Panc1 (cell line): Measurements from ENCODE around the gene TMTC1. TPM values are rescaled to one million over a fixed set of nuclear protein-coding genes. Genes with fewer than 3 reads are reported as not detected.

Experiments
- ATAC-seq: fragments of 200-7000 bp; cut with Tn5 transposase; 2 replicates; pipeline ENCODE4 v1.9.1; 2020; ENCODE audit warnings: mild to moderate bottlenecking, moderate library complexity
- Bru-seq: library from RNA; stranded (reverse); fragments of 400-500 nt; gene quantifications from one replicate; lab custom pipeline; 2021; lab: Mats Ljungman, UMichigan
- BruChase-seq, 2 experiments: library from RNA; stranded (reverse); fragments of 400-500 nt; gene quantifications; one replicate each; lab custom pipeline; 2021; lab: Mats Ljungman, UMichigan
- BruUV-seq: library from RNA; stranded (reverse); fragments of 400-500 nt; replicated peaks from 2 replicates; lab custom pipeline; 2021; lab: Mats Ljungman, UMichigan
- CTCF ChIA-PET: fragments of 300-600 bp; sonication (Branson Sonifier 250); formaldehyde crosslinking; loops from one replicate; lab custom pipeline; 2022; ENCODE audit warnings: antibody characterized with exemption; lab: Charles Lee
- POLR2A ChIA-PET: fragments of 300-600 bp; sonication (Branson Sonifier 250); formaldehyde crosslinking; loops from one replicate; lab custom pipeline; 2022; ENCODE audit warnings: antibody characterized with exemption; lab: Charles Lee
- DNase-seq: peaks from one replicate; pipeline ENCODE4 v3.0.0-alpha.2; 2010; ENCODE audit warnings: low read depth, low spot score
- H3K27ac ChIP-seq: 2 replicates; pipeline ENCODE4 v1.5.1; 2011; ENCODE audit warnings: mild to moderate bottlenecking, low read length, inconsistent platforms
- H3K27me3 ChIP-seq: fragments of 200-500 bp; sonication (Bioruptor generic); 2 replicates; pipeline ENCODE4 v1.6.0; 2014; ENCODE audit warnings: low read length, inconsistent platforms; ENCODE audit not compliant: control insufficient read depth, insufficient read depth
- H3K36me3 ChIP-seq: fragments of 200-500 bp; sonication (Bioruptor generic); 2 replicates; pipeline ENCODE4 v1.5.1; 2014; ENCODE audit warnings: inconsistent platforms, mild to moderate bottlenecking, low read length, moderate library complexity; ENCODE audit not compliant: control insufficient read depth, insufficient read depth
- H3K4me1 ChIP-seq: 2 replicates; pipeline ENCODE4 v1.5.1; 2011; ENCODE audit warnings: inconsistent platforms, mild to moderate bottlenecking, low read length, moderate library complexity; ENCODE audit not compliant: control insufficient read depth, insufficient read depth
- H3K4me3 ChIP-seq, 2 experiments: 2 replicates each; pipeline ENCODE4 v1.5.1; 2011 to 2012; ENCODE audit warnings: low read depth in 2 of 2, low read length in 2 of 2, mild to moderate bottlenecking in 2 of 2, inconsistent platforms in 1 of 2, moderate library complexity in 1 of 2
- H3K9me3 ChIP-seq: fragments of 200-500 bp; sonication (Bioruptor generic); 2 replicates; pipeline ENCODE4 v1.5.1; 2014; ENCODE audit warnings: low read depth, mild to moderate bottlenecking, inconsistent platforms, low read length, moderate library complexity; ENCODE audit not compliant: control insufficient read depth, insufficient read depth
- POLR2AphosphoS5 ChIP-seq: IDR thresholded peaks from 2 replicates; pipeline ENCODE4 v1.6.1; 2012; ENCODE audit warnings: mild to moderate bottlenecking, low read depth, low read length, moderate library complexity
- SIN3A ChIP-seq: IDR thresholded peaks from 2 replicates; pipeline ENCODE4 v1.6.1; 2012; ENCODE audit warnings: low read depth, mild to moderate bottlenecking, low read length, moderate library complexity, borderline replicate concordance; ENCODE audit not compliant: insufficient read depth
- TCF7L2 ChIP-seq: IDR thresholded peaks from 2 replicates; pipeline ENCODE4 v1.6.1; 2011; ENCODE audit warnings: mild to moderate bottlenecking, low read depth, low read length, inconsistent platforms
- in situ Hi-C: cut with HindIII; loops from 2 replicates; pipeline ENCODE4 v1.10.0; 2016; ENCODE audit warnings: low sequenced_read_pairs, low pct_unique_long_range_greater_than_20kb
- intact Hi-C: fragments of 100-400 bp; cut with micrococcal nuclease; formaldehyde crosslinking; loops from one replicate; pipeline ENCODE4 v1.10.0; 2022; ENCODE audit not compliant: unreplicated experiment
- long read RNA-seq: library from polyadenylated mRNA; unstranded; transcript quantifications from one replicate; pipeline ENCODE4 v2.0.0, GENCODE V29; 2021; ENCODE audit not compliant: unreplicated experiment
- polyA plus RNA-seq: library from polyadenylated mRNA; unstranded; fragments of >200 nt; gene quantifications from one replicate; pipeline ENCODE4 v1.2.1, GENCODE V29; 2012; ENCODE audit warnings: missing spikeins; ENCODE audit not compliant: insufficient read length
- total RNA-seq: library from RNA; stranded (reverse); gene quantifications from one replicate; pipeline ENCODE4 v1.2.1, GENCODE V29; 2021; ENCODE audit not compliant: unreplicated experiment
- TF ChIP-seq, protein P1 (sequence below), 2 experiments: IDR thresholded peaks; 2 replicates each; pipeline ENCODE4 v1.6.1; 2011 to 2012; ENCODE audit warnings: low read depth in 2 of 2, control low read depth in 1 of 2, low read length in 1 of 2, mild to moderate bottlenecking in 1 of 2, moderate library complexity in 1 of 2; ENCODE audit not compliant: insufficient read depth in 1 of 2
- TF ChIP-seq, protein P2 (sequence below): fragments of 450-650 bp; IDR thresholded peaks from 2 replicates; pipeline ENCODE4 v1.5.1; 2017; ENCODE audit warnings: mild to moderate bottlenecking

TMTC1 gene
- total RNA-seq: 0.28 TPM
- not detected for polyA plus RNA-seq
- Bru-seq, nascent RNA: percentile 15 among the genes with signal in this experiment
- BruChase-seq, experiment 1, labeled RNA remaining after a 2-hour chase: percentile 9 among the genes with signal in this experiment
- BruChase-seq, experiment 2, labeled RNA remaining after a 6-hour chase: percentile 12 among the genes with signal in this experiment
- long read RNA-seq, partial matches to known transcripts: 0 of 1 reads
- long read RNA-seq, other reads (novel, unspliced or antisense): 1 of 1 reads

DNA sequence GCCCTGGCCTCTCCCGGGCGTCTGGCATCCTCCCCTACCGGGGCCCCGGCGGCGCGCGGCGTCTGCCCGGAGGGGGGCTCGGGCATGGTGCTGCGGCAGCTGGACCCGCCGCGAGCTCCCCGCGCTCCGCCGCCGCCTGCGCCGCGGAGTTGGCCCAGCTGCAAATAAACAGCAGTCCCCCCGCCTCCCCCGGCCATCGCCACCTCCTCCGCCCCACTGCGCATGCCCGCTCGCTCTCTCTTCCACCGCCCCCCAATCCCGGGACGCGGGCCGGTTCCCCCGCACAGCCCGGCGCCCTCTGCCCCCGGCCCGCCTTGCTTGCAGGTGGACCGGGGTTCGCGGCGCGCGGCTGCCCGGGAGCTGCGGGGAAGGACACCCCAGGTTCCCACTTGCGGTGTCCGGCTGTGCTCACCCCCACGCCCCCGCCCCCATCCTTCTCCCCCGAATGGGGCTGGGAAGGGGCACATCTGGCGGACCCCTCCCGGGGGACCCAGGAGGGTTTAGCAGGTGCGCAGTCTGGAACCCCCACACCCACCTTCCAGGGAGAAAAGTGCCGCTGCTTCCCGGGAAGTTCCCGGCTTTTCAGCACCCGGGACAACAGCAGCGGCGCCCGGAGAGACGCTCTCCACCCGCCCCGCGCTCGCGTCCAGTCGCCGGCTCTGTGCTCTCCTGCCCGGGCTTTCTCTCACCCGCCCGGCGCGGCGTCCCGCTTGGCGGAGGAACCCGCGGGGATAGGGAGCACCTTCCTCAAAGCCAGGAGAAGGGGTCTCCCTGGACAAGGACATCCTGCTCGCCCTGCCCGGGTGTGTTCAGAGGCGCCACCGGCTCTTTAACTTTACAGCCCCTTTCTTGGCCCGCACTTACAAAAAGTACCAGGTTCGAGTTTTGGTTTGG is at the start of gene TMTC1:
TMTC1 (minus strand) TSS at position 170 of the 894 bp plus-strand sequence. CDS start 191 bp downstream, outside the sequence.
- intact Hi-C loops: no loop called here

DNA sequence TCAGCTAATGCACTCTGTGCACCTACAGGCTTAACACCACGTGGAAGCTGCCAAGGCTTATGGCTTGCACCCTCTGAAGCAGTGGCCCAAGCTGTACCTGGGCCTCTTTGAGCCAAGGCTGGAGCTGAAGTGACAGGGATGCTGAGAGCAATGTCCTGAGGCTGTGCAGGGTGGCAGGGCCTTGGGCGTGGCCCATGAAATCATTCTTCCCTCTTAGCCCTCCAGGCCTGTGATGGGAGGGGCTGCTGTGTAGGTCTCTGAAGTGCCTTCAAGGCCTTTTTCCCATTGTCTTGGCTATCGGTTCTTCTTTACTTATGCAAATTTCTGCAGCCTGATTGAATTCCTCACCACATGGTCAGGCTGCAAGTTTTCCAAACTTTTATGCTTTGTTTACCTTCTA is 47.4 kb upstream of the TMTC1 start:
- ChIA-PET CTCF (no interaction called here), POLR2A (no interaction called here)
- BruUV-seq: no TSS peak
- DNase-seq (no peak), ATAC-seq (no peak)
- TF ChIP-seq TCF7L2 (no peak), SIN3A (no peak), POLR2AphosphoS5 (no peak)
- TF ChIP-seq, protein P1, sequence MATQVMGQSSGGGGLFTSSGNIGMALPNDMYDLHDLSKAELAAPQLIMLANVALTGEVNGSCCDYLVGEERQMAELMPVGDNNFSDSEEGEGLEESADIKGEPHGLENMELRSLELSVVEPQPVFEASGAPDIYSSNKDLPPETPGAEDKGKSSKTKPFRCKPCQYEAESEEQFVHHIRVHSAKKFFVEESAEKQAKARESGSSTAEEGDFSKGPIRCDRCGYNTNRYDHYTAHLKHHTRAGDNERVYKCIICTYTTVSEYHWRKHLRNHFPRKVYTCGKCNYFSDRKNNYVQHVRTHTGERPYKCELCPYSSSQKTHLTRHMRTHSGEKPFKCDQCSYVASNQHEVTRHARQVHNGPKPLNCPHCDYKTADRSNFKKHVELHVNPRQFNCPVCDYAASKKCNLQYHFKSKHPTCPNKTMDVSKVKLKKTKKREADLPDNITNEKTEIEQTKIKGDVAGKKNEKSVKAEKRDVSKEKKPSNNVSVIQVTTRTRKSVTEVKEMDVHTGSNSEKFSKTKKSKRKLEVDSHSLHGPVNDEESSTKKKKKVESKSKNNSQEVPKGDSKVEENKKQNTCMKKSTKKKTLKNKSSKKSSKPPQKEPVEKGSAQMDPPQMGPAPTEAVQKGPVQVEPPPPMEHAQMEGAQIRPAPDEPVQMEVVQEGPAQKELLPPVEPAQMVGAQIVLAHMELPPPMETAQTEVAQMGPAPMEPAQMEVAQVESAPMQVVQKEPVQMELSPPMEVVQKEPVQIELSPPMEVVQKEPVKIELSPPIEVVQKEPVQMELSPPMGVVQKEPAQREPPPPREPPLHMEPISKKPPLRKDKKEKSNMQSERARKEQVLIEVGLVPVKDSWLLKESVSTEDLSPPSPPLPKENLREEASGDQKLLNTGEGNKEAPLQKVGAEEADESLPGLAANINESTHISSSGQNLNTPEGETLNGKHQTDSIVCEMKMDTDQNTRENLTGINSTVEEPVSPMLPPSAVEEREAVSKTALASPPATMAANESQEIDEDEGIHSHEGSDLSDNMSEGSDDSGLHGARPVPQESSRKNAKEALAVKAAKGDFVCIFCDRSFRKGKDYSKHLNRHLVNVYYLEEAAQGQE (IDR thresholded peaks at IDR 0.05; ENCODE audit: insufficient read depth in 1 of 2, low read depth in 2 of 2, low read length in 1 of 2): no peak
- TF ChIP-seq, protein P2, sequence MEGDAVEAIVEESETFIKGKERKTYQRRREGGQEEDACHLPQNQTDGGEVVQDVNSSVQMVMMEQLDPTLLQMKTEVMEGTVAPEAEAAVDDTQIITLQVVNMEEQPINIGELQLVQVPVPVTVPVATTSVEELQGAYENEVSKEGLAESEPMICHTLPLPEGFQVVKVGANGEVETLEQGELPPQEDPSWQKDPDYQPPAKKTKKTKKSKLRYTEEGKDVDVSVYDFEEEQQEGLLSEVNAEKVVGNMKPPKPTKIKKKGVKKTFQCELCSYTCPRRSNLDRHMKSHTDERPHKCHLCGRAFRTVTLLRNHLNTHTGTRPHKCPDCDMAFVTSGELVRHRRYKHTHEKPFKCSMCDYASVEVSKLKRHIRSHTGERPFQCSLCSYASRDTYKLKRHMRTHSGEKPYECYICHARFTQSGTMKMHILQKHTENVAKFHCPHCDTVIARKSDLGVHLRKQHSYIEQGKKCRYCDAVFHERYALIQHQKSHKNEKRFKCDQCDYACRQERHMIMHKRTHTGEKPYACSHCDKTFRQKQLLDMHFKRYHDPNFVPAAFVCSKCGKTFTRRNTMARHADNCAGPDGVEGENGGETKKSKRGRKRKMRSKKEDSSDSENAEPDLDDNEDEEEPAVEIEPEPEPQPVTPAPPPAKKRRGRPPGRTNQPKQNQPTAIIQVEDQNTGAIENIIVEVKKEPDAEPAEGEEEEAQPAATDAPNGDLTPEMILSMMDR: no peak
- intact Hi-C loops (no loop called here), in situ Hi-C loops (no loop called here)
- no peak overlapping the region for H3K27ac ChIP-seq
- no peaks in the 10 kb centered on the region for H3K4me1 ChIP-seq
- no peaks in the 10 kb centered on the region for H3K36me3 ChIP-seq
- H3K27me3 ChIP-seq: no peaks in the 10 kb centered on the region
- no peak overlapping the region for H3K4me3 ChIP-seq
- H3K9me3 ChIP-seq: no peaks in the 10 kb centered on the region

More for the DNA sequence above, at the start of gene TMTC1:
- ChIA-PET POLR2A (no interaction called here), CTCF (no interaction called here)
- in situ Hi-C loops: no loop called here
- no peaks in the 10 kb centered on the region for H3K9me3 ChIP-seq
- no TSS peak for BruUV-seq
- peak; percentile 89 for ATAC-seq
- peak within 1 kb of the TSS; percentile 39 to 51 for H3K4me3 ChIP-seq
- no peak within 1 kb of the TSS for H3K27ac ChIP-seq
- H3K36me3 ChIP-seq: no peaks in the 10 kb centered on the region
- peaks cover 28% of the 10 kb centered on the region for H3K27me3 ChIP-seq
- DNase-seq: no peak
- TF ChIP-seq SIN3A: 0 out of 2 replicates have a peak, but pooled peaks have one; percentile 25
- TF ChIP-seq, protein P1 (IDR thresholded peaks at IDR 0.05; ENCODE audit: insufficient read depth in 1 of 2, low read depth in 2 of 2, low read length in 1 of 2): peak; percentile 82 to 83
- no peak for TF ChIP-seq TCF7L2
- H3K4me1 ChIP-seq: no peaks in the 10 kb centered on the region
